Measurements from ENCODE around the gene ZFYVE19.
A peak's percentile ranks its signal among the peaks of the same experiment; 100 is the strongest.

ZFYVE19 gene

DNA sequence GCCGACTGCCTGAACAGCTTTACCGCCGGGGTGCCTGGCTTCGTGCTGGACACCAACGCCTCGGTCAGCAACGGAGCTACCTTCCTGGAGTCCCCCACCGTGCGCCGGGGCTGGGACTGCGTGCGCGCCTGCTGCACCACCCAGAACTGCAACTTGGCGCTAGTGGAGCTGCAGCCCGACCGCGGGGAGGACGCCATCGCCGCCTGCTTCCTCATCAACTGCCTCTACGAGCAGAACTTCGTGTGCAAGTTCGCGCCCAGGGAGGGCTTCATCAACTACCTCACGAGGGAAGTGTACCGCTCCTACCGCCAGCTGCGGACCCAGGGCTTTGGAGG is 37.8 kb downstream of the ZFYVE19 start:
- Histone ChIP-seq H3K27me3 (ENCODE audit: control insufficient read depth, insufficient read depth, low read length) (peaks cover 34% of the 10 kb centered on the region), H3K9ac (ENCODE audit: low read length) (peak overlapping the region; percentile 74), H3K4me1 (ENCODE audit: control insufficient read depth, low read depth, low read length) (peaks cover 10% of the 10 kb centered on the region), H3K4me3 (ENCODE audit: low read length) (peak overlapping the region; percentile 76), H3K27ac (ENCODE audit: low read length) (no peak overlapping the region), H3K36me3 (ENCODE audit: control insufficient read depth, low read depth, low read length) (no peaks in the 10 kb centered on the region), H3K9me3 (ENCODE audit: control insufficient read depth, low read depth, low read length) (no peaks in the 10 kb centered on the region)

DNA sequence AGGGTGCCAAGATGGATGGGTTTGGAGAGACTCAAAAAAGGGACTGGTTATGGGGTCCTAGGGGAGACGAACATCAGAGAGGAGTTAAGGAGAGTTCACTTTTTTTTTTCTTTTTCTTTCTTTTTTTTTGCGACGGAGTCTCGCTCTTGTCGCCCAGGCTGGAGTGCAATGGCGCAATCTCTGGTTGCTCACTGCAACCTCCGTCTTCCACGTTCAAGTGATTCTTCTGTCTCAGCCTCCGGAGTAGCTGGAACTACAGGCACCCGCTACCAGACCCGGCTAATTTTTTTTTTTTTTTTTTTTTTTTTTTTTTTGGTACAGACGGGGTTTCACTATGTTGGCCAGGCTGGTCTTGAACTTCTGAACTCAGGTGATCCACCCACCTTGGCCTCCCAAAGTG is 38.1 kb downstream of the ZFYVE19 start:
- Histone ChIP-seq H3K4me3 (ENCODE audit: low read length) (peak overlapping the region; percentile 76), H3K27me3 (ENCODE audit: control insufficient read depth, insufficient read depth, low read length) (peaks cover 34% of the 10 kb centered on the region), H3K9ac (ENCODE audit: low read length) (peak overlapping the region; percentile 74)

DNA sequence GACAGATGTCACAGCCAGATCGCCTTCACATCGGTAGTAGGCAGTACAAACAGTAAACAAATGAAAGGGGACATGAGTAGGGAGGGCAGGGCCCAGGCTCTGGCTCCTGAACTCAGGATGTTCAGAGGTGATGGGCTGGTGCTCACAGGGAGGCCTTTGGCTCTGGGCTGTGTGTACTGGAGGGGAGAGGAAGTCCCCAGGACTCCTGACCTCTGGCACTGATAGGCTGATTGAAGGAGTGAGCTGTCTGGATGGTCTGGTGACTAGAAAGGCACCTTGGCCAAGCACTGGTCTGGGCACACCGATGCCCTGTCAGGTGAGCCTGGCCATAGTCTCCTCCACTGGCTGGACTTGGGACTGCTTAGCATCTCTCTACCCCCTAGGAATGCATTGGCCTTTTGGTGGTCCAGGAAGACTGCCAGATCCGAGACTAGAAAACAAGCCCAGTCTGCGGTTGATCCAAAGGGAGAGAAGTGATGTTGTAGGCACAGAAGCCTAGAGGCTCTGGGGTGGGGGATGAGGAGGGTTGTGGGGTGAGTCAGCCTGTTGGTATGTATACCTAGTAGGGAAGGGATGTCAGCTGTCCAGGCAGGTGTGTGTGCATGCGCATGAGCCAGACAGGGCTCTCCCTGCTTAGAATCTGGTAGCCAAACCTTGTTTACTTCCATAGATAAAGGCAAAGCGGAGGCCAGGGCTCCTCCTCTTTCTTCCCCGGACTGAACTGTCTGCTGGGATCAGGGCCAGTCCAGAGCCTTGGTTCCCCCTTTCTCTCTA is 38.8 kb downstream of the ZFYVE19 start:
- H3K9ac ChIP-seq (ENCODE audit: low read length) = no peak overlapping the region
- H3K27me3 ChIP-seq (ENCODE audit: control insufficient read depth, insufficient read depth, low read length) = peaks cover 34% of the 10 kb centered on the region
- peak overlapping the region; percentile 76 for H3K4me3 ChIP-seq (ENCODE audit: low read length)
- H3K36me3 ChIP-seq (ENCODE audit: control insufficient read depth, low read depth, low read length) = peaks cover 5% of the 10 kb centered on the region
- no peak overlapping the region for H3K27ac ChIP-seq (ENCODE audit: low read length)
- H3K9me3 ChIP-seq (ENCODE audit: control insufficient read depth, low read depth, low read length) = no peaks in the 10 kb centered on the region
- peaks cover 10% of the 10 kb centered on the region for H3K4me1 ChIP-seq (ENCODE audit: control insufficient read depth, low read depth, low read length)

More for the DNA sequence above, 38.1 kb downstream of the ZFYVE19 start:
- H3K36me3 ChIP-seq (ENCODE audit: control insufficient read depth, low read depth, low read length) = no peaks in the 10 kb centered on the region
- no peak overlapping the region for H3K27ac ChIP-seq (ENCODE audit: low read length)
- no peaks in the 10 kb centered on the region for H3K9me3 ChIP-seq (ENCODE audit: control insufficient read depth, low read depth, low read length)
- H3K4me1 ChIP-seq (ENCODE audit: control insufficient read depth, low read depth, low read length) = peaks cover 10% of the 10 kb centered on the region

DNA sequence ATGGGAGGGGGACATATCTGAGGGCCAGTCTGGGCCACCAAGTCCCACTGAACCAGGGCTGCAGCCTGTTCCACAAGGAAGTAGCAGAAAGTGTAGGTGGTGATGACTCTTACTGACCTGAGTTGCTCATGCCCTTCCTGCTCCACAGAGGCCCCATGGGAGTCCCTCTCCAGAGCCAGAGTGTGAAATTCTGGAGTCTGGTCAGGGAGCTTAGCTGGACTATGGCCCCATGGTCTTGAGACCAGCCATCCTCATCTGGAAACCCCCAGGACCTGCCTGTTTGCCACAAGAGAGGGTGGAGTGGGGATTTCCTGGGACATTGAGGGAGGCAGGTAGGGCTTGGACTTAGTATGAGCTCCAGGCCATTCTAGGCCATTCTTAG is 39.9 kb downstream of the ZFYVE19 start:
- Histone ChIP-seq H3K27ac (ENCODE audit: low read length) (no peak overlapping the region), H3K36me3 (ENCODE audit: control insufficient read depth, low read depth, low read length) (peaks cover 5% of the 10 kb centered on the region), H3K27me3 (ENCODE audit: control insufficient read depth, insufficient read depth, low read length) (peaks cover 32% of the 10 kb centered on the region), H3K9ac (ENCODE audit: low read length) (no peak overlapping the region), H3K4me1 (ENCODE audit: control insufficient read depth, low read depth, low read length) (peaks cover 10% of the 10 kb centered on the region), H3K9me3 (ENCODE audit: control insufficient read depth, low read depth, low read length) (no peaks in the 10 kb centered on the region), H3K4me3 (ENCODE audit: low read length) (no peak overlapping the region)

DNA sequence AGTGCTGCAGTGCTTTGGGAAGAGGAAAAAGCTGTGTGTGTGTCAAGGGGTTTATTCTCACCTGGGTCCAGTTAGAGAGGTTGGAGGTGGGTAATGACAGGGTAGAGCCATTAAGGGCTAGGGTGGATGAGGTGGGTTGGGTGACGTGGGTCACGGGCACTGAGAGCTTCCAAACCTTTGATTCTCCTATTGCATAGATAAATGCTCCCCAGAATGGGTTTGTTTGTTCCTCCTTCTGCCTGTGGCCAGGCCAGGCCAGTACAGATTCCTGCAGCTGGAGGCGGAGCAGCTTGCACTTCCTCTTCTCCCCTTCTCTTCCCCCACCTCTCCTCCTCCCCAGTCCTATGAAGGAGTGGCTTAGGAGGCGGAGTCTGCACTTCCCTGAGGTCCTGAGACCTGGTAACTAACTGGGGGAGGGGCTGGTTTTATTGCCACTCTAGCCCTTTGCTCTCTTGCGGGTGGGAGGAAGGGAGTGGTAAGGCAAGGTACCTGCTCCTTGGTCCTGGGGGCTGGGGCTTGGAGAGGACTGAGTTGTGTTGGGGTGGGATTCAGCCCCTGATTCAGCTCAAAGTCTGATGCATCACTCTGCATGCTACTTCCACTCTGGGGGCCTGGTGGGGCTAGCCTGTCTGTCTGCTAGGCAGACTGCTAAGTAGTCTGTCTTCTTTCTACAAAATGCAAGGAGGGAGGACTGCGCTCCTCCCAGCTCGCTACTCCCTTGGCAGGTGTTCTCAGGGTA is 40.5 kb downstream of the ZFYVE19 start:
- H3K4me1 ChIP-seq (ENCODE audit: control insufficient read depth, low read depth, low read length) = peaks cover 10% of the 10 kb centered on the region
- no peaks in the 10 kb centered on the region for H3K9me3 ChIP-seq (ENCODE audit: control insufficient read depth, low read depth, low read length)
- no peak overlapping the region for H3K9ac ChIP-seq (ENCODE audit: low read length)
- no peak overlapping the region for H3K27ac ChIP-seq (ENCODE audit: low read length)
- peaks cover 26% of the 10 kb centered on the region for H3K27me3 ChIP-seq (ENCODE audit: control insufficient read depth, insufficient read depth, low read length)
- peaks cover 5% of the 10 kb centered on the region for H3K36me3 ChIP-seq (ENCODE audit: control insufficient read depth, low read depth, low read length)
- H3K4me3 ChIP-seq (ENCODE audit: low read length) = no peak overlapping the region

DNA sequence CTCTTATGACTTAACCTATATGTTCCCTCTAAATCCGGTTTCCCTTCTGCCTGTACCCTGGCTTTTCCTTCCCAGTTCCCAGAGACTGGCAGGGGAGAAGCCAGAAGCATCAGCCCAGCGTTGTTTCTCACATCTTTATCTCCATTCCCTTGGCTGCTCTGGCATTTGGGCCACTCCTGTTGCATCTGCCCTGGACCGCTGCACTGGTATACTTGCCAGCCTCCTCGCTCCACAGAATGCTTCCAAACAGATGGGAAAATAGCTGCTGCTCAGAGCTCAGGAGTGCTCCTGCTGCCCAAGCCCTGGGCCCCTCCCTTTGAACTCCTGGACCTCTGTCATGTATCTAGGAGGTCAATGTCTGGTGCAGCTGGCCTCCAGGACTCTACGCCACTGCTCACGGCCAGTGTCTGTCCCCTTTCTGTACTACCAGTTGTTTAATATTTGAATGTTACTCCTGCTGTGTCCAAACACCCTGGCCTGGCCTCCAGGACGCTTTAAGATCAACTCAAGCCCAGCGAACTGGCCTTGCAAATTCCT is 43.8 kb downstream of the ZFYVE19 start:
- H3K36me3 ChIP-seq (ENCODE audit: control insufficient read depth, low read depth, low read length) = peaks cover 25% of the 10 kb centered on the region
- H3K9me3 ChIP-seq (ENCODE audit: control insufficient read depth, low read depth, low read length) = no peaks in the 10 kb centered on the region
- H3K27me3 ChIP-seq (ENCODE audit: control insufficient read depth, insufficient read depth, low read length) = no peaks in the 10 kb centered on the region
- H3K4me3 ChIP-seq (ENCODE audit: low read length) = no peak overlapping the region
- H3K27ac ChIP-seq (ENCODE audit: low read length) = no peak overlapping the region
- H3K4me1 ChIP-seq (ENCODE audit: control insufficient read depth, low read depth, low read length) = peaks cover 6% of the 10 kb centered on the region
- no peak overlapping the region for H3K9ac ChIP-seq (ENCODE audit: low read length)

DNA sequence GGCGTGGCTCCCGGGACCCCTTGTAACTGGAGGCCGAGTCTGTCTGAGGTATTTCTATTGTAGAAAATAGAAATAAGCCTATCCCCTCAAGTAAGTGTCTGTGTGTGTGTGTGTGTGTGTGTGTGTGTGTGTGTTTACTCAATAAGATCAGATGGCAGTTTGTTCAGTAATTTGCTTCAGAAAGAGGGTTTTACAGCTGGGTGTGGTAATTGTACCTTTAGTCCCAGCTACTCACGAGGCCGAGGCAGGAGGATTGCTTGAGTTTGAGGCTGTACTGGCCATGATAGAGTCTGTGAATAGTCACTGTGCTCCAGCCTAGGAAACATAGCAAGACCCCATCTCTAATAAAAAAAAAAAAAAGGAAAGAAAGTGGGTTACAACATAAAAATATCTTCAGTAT is 45.6 kb downstream of the ZFYVE19 start:
- Histone ChIP-seq H3K4me3 (ENCODE audit: low read length) (no peak overlapping the region), H3K4me1 (ENCODE audit: control insufficient read depth, low read depth, low read length) (no peaks in the 10 kb centered on the region), H3K9ac (ENCODE audit: low read length) (no peak overlapping the region)

DNA sequence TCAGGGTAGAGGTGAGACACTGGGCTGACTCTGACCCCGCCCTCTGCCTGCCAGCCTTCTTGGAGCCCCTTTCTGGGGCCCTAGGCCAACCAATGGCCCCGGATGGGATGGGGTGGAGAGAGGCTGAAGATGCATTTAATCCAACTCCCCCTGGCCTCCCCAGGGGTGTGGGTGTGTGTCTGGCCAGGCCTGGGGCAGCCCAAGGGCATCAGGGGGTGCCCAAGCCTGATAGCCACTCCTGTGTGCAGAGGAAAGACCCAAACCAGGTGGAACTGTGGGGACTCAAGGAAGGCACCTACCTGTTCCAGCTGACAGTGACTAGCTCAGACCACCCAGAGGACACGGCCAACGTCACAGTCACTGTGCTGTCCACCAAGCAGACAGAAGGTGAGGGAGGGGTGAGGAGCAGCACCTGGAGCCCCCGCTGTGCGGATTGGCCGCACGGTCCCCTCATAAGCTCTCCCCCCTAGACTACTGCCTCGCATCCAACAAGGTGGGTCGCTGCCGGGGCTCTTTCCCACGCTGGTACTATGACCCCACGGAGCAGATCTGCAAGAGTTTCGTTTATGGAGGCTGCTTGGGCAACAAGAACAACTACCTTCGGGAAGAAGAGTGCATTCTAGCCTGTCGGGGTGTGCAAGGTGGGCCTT is 46.5 kb downstream of the ZFYVE19 start:
- Histone ChIP-seq H3K27me3 (ENCODE audit: control insufficient read depth, insufficient read depth, low read length) (no peaks in the 10 kb centered on the region), H3K36me3 (ENCODE audit: control insufficient read depth, low read depth, low read length) (peaks cover 43% of the 10 kb centered on the region), H3K4me1 (ENCODE audit: control insufficient read depth, low read depth, low read length) (no peaks in the 10 kb centered on the region), H3K9ac (ENCODE audit: low read length) (no peak overlapping the region), H3K9me3 (ENCODE audit: control insufficient read depth, low read depth, low read length) (no peaks in the 10 kb centered on the region), H3K27ac (ENCODE audit: low read length) (no peak overlapping the region), H3K4me3 (ENCODE audit: low read length) (no peak overlapping the region)

More for the DNA sequence above, 45.6 kb downstream of the ZFYVE19 start:
- H3K27me3 ChIP-seq (ENCODE audit: control insufficient read depth, insufficient read depth, low read length) = no peaks in the 10 kb centered on the region
- H3K27ac ChIP-seq (ENCODE audit: low read length) = no peak overlapping the region
- no peaks in the 10 kb centered on the region for H3K9me3 ChIP-seq (ENCODE audit: control insufficient read depth, low read depth, low read length)
- H3K36me3 ChIP-seq (ENCODE audit: control insufficient read depth, low read depth, low read length) = peaks cover 43% of the 10 kb centered on the region

DNA sequence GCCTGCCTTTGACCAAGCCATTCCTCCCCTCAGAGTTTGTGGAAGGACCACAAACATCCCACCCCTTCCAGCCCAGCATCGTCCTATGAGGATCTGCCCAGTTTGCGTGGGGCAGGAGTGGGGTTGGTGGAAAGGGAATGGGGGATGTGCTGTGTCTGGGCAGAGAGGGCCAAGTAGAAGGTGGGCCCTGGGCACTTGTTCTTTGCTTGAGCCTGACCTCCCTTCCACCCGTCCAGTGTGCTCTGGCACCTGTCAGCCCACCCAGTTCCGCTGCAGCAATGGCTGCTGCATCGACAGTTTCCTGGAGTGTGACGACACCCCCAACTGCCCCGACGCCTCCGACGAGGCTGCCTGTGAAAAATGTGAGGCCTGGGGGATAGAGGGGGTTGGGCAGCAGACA is 47.3 kb downstream of the ZFYVE19 start:
- Histone ChIP-seq H3K4me1 (ENCODE audit: control insufficient read depth, low read depth, low read length) (no peaks in the 10 kb centered on the region), H3K9me3 (ENCODE audit: control insufficient read depth, low read depth, low read length) (no peaks in the 10 kb centered on the region), H3K27me3 (ENCODE audit: control insufficient read depth, insufficient read depth, low read length) (no peaks in the 10 kb centered on the region), H3K9ac (ENCODE audit: low read length) (no peak overlapping the region), H3K27ac (ENCODE audit: low read length) (no peak overlapping the region), H3K36me3 (ENCODE audit: control insufficient read depth, low read depth, low read length) (peaks cover 43% of the 10 kb centered on the region), H3K4me3 (ENCODE audit: low read length) (no peak overlapping the region)

DNA sequence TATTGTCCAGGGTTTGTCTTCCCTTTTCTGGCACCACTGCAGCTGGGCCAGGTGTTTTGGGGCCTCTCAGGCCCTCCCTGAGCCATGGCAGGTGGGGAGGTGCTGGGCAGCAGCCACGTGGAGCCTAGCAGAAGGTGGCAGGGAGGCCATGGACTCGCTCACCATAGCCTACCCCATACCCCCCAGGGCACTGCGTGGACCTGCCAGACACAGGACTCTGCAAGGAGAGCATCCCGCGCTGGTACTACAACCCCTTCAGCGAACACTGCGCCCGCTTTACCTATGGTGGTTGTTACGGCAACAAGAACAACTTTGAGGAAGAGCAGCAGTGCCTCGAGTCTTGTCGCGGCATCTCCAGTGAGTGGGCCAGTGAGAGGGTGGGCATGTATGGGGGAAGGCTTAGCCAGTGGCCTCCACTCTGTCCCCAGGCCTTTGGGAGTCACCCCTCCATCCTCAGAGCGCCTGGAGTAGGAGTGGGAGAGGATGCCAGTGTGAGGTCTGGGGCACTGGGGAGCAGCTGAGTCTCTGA is 48.9 kb downstream of the ZFYVE19 start:
- H3K36me3 ChIP-seq (ENCODE audit: control insufficient read depth, low read depth, low read length) = peaks cover 37% of the 10 kb centered on the region
- H3K27me3 ChIP-seq (ENCODE audit: control insufficient read depth, insufficient read depth, low read length) = no peaks in the 10 kb centered on the region
- no peak overlapping the region for H3K4me3 ChIP-seq (ENCODE audit: low read length)
- no peaks in the 10 kb centered on the region for H3K4me1 ChIP-seq (ENCODE audit: control insufficient read depth, low read depth, low read length)
- H3K9me3 ChIP-seq (ENCODE audit: control insufficient read depth, low read depth, low read length) = no peaks in the 10 kb centered on the region
- H3K9ac ChIP-seq (ENCODE audit: low read length) = no peak overlapping the region
- no peak overlapping the region for H3K27ac ChIP-seq (ENCODE audit: low read length)

DNA sequence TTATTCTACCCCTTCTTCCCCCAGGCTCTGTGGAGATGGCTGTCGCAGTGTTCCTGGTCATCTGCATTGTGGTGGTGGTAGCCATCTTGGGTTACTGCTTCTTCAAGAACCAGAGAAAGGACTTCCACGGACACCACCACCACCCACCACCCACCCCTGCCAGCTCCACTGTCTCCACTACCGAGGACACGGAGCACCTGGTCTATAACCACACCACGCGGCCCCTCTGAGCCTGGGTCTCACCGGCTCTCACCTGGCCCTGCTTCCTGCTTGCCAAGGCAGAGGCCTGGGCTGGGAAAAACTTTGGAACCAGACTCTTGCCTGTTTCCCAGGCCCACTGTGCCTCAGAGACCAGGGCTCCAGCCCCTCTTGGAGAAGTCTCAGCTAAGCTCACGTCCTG is 49.9 kb downstream of the ZFYVE19 start:
- peaks cover 37% of the 10 kb centered on the region for H3K36me3 ChIP-seq (ENCODE audit: control insufficient read depth, low read depth, low read length)
- H3K4me1 ChIP-seq (ENCODE audit: control insufficient read depth, low read depth, low read length) = no peaks in the 10 kb centered on the region
- H3K4me3 ChIP-seq (ENCODE audit: low read length) = no peak overlapping the region
- H3K9me3 ChIP-seq (ENCODE audit: control insufficient read depth, low read depth, low read length) = no peaks in the 10 kb centered on the region
- H3K27me3 ChIP-seq (ENCODE audit: control insufficient read depth, insufficient read depth, low read length) = no peaks in the 10 kb centered on the region
- H3K27ac ChIP-seq (ENCODE audit: low read length) = no peak overlapping the region
- H3K9ac ChIP-seq (ENCODE audit: low read length) = no peak overlapping the region

Measured in iPS-18a (cell line).